B cell (primary cell): ENCODE results near the gene PNPT1.

Experiments used
- EZH2 ChIP-seq: IDR thresholded peaks from 2 replicates; pipeline ENCODE4 v1.6.1; 2012; ENCODE audit warnings: borderline replicate concordance, low read depth, mild to moderate bottlenecking, moderate library complexity, low read length; ENCODE audit not compliant: insufficient read depth, poor library complexity, severe bottlenecking
- TF ChIP-seq, protein P1 (sequence below): fragments of 200-600 bp; IDR thresholded peaks from one replicate; pipeline ENCODE4 v1.8.0; 2022; ENCODE audit warnings: antibody characterized with exemption, mild to moderate bottlenecking

DNA sequence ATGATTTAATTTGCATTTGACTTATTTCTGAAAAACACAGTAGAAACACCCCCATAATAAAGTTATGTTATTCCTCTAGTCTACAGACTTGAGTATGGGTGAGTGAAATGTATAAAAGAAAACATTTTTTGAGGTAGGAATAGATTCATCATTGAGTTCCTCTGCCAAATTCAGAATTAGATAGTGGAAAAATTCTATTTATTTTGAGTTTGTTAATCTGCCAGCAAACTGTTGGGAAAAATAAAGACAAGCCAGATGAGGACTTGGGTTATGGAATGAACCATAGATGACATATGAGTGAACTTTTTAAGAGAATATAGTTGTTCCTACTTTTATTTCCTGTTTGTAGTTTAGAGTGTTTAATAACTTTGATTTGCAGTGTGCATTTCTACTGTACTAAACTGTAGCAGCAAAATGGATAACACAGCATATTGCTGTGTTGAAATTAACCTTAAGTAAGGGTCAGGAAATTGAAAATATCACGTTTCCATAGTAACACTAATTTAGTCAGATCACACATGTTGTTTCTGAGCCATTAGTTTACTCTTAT, 35.6 kb upstream of the PNPT1 start:
- TF ChIP-seq, protein P1, sequence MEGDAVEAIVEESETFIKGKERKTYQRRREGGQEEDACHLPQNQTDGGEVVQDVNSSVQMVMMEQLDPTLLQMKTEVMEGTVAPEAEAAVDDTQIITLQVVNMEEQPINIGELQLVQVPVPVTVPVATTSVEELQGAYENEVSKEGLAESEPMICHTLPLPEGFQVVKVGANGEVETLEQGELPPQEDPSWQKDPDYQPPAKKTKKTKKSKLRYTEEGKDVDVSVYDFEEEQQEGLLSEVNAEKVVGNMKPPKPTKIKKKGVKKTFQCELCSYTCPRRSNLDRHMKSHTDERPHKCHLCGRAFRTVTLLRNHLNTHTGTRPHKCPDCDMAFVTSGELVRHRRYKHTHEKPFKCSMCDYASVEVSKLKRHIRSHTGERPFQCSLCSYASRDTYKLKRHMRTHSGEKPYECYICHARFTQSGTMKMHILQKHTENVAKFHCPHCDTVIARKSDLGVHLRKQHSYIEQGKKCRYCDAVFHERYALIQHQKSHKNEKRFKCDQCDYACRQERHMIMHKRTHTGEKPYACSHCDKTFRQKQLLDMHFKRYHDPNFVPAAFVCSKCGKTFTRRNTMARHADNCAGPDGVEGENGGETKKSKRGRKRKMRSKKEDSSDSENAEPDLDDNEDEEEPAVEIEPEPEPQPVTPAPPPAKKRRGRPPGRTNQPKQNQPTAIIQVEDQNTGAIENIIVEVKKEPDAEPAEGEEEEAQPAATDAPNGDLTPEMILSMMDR, result no peak
- TF ChIP-seq EZH2, result no peak
